PC-3 (cell line): Measurements from ENCODE around the gene UFM1. TPM values are rescaled to one million over a fixed set of nuclear protein-coding genes. Genes with fewer than 3 reads are reported as not detected.

Experiments
- ATAC-seq: fragments of 200-7000 bp; cut with Tn5 transposase; 2 replicates; pipeline ENCODE4 v1.9.1; 2020; ENCODE audit warnings: mild to moderate bottlenecking, moderate library complexity
- BruUV-seq: library from RNA; stranded (reverse); fragments of 400-500 nt; replicated peaks from 2 replicates; lab custom pipeline; 2021; lab: Mats Ljungman, UMichigan
- CTCF ChIA-PET: fragments of 300-600 bp; sonication (Branson Sonifier 250); formaldehyde crosslinking; loops from one replicate; lab custom pipeline; 2022; ENCODE audit warnings: antibody characterized with exemption; lab: Charles Lee
- POLR2A ChIA-PET: fragments of 300-600 bp; sonication (Branson Sonifier 250); formaldehyde crosslinking; loops from one replicate; lab custom pipeline; 2022; ENCODE audit warnings: antibody characterized with exemption; ENCODE audit not compliant: unreplicated experiment; lab: Charles Lee
- DNase-seq: peaks from one replicate; pipeline ENCODE4 v3.0.0-alpha.2; 2015
- H2AFZ ChIP-seq: fragments of 300-600 bp; sonication (generic); 2 replicates; pipeline ENCODE4 v1.6.0; 2016; ENCODE audit warnings: antibody characterized with exemption, low read length
- H3F3A ChIP-seq: fragments of 300-600 bp; sonication (generic); one replicate; pipeline ENCODE4 v1.6.0; 2017; ENCODE audit warnings: antibody characterized with exemption, low read length, control low read depth, mild to moderate bottlenecking; ENCODE audit not compliant: unreplicated experiment
- H3K27ac ChIP-seq: fragments of 300-600 bp; sonication (generic); 2 replicates; pipeline ENCODE4 v1.5.1; 2016; ENCODE audit warnings: mild to moderate bottlenecking, low read length
- H3K27me3 ChIP-seq: fragments of 300-600 bp; sonication (generic); 2 replicates; pipeline ENCODE4 v1.6.1; 2016; ENCODE audit warnings: low read length, mixed read lengths
- H3K36me3 ChIP-seq: fragments of 300-600 bp; sonication (generic); 2 replicates; pipeline ENCODE4 v1.6.1; 2016; ENCODE audit warnings: low read depth, mixed run types, low read length, mixed read lengths
- H3K4me1 ChIP-seq: fragments of 300-600 bp; sonication (generic); 2 replicates; pipeline ENCODE4 v1.5.1; 2016; ENCODE audit warnings: low read length; ENCODE audit not compliant: insufficient read depth
- H3K4me2 ChIP-seq: fragments of 300-600 bp; sonication (generic); 2 replicates; pipeline ENCODE4 v1.6.0; 2016; ENCODE audit warnings: low read length
- H3K4me3 ChIP-seq: fragments of 300-600 bp; sonication (generic); 2 replicates; pipeline ENCODE4 v1.5.1; 2016; ENCODE audit warnings: mild to moderate bottlenecking, low read length, mixed read lengths
- H3K79me2 ChIP-seq: fragments of 300-600 bp; sonication (generic); 2 replicates; pipeline ENCODE4 v1.6.1; 2017; ENCODE audit warnings: low read length, mixed read lengths
- H3K9ac ChIP-seq: fragments of 300-600 bp; sonication (generic); 2 replicates; pipeline ENCODE4 v1.6.0; 2016; ENCODE audit warnings: mild to moderate bottlenecking, low read length
- H3K9me2 ChIP-seq: fragments of 300-600 bp; sonication (generic); replicated peaks from 2 replicates; pipeline ENCODE4 v1.6.1; 2016; ENCODE audit warnings: mixed run types, low read length, mixed read lengths
- H3K9me3 ChIP-seq: fragments of 300-600 bp; sonication (generic); 2 replicates; pipeline ENCODE4 v1.6.1; 2016; ENCODE audit warnings: low read length, mixed read lengths
- H4K20me1 ChIP-seq: fragments of 300-600 bp; sonication (generic); 2 replicates; pipeline ENCODE4 v1.6.1; 2016; ENCODE audit warnings: low read length, mixed read lengths
- EZH2 ChIP-seq: fragments of 300-600 bp; sonication (generic); IDR thresholded peaks from one replicate; pipeline ENCODE4 v1.6.1; 2017; ENCODE audit warnings: antibody characterized with exemption, mild to moderate bottlenecking, low read length; ENCODE audit not compliant: unreplicated experiment
- EZH2phosphoT487 ChIP-seq: fragments of 300-600 bp; sonication (generic); IDR thresholded peaks from 2 replicates; pipeline ENCODE4 v1.6.1; 2018; ENCODE audit warnings: mild to moderate bottlenecking, antibody characterized with exemption, low read length, borderline replicate concordance
- intact Hi-C: fragments of 100-400 bp; cut with micrococcal nuclease; formaldehyde crosslinking; loops from 2 replicates; pipeline ENCODE4 v1.9.0; 2023
- total RNA-seq: library from RNA; depleted of rRNA; stranded (reverse); fragments of >200 nt; gene quantifications from 2 replicates; pipeline ENCODE4 v1.2.3, GENCODE V29; 2014
- TF ChIP-seq, protein P1 (sequence below): fragments of 300-600 bp; sonication (generic); conservative IDR thresholded peaks from 2 replicates; pipeline ENCODE4 v1.5.1; 2017; ENCODE audit warnings: antibody characterized with exemption, low read depth, mild to moderate bottlenecking, low read length

Gene UFM1
- total RNA-seq, 1 experiment from 2014 or later, result 30.3 TPM

DNA sequence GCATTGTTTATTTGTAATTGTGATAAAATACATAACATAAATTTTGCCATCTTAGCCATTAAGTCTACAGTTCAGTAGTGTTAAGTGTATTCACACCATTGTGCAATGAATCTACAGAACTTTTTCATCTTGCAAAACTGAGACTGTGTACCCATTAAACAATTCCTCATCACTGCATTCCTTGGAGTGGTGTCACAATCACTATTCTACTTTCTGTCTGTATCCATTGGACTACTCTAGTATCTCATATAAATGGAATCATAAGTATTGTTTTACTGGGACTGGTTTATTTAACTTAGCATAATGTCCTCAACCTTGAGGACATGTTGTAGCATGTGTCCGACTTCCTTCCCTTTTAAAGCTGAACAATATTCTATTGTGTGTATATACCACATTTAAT is 36.8 kb downstream of the UFM1 start:
- ATAC-seq (no peak), DNase-seq (no peak)
- H3K79me2 ChIP-seq, result no peaks in the 10 kb centered on the region
- no peaks in the 10 kb centered on the region for H3F3A ChIP-seq
- ChIA-PET POLR2A (no interaction called here), CTCF (no interaction called here)
- intact Hi-C loops, result no loop called here
- H2AFZ ChIP-seq, result no peak overlapping the region
- no peaks in the 10 kb centered on the region for H3K4me1 ChIP-seq
- no peaks in the 10 kb centered on the region for H3K27me3 ChIP-seq
- no peak for TF ChIP-seq EZH2phosphoT487
- no peak for TF ChIP-seq EZH2
- TF ChIP-seq, protein P1, sequence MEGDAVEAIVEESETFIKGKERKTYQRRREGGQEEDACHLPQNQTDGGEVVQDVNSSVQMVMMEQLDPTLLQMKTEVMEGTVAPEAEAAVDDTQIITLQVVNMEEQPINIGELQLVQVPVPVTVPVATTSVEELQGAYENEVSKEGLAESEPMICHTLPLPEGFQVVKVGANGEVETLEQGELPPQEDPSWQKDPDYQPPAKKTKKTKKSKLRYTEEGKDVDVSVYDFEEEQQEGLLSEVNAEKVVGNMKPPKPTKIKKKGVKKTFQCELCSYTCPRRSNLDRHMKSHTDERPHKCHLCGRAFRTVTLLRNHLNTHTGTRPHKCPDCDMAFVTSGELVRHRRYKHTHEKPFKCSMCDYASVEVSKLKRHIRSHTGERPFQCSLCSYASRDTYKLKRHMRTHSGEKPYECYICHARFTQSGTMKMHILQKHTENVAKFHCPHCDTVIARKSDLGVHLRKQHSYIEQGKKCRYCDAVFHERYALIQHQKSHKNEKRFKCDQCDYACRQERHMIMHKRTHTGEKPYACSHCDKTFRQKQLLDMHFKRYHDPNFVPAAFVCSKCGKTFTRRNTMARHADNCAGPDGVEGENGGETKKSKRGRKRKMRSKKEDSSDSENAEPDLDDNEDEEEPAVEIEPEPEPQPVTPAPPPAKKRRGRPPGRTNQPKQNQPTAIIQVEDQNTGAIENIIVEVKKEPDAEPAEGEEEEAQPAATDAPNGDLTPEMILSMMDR, result no peak
- H3K27ac ChIP-seq, result no peak overlapping the region
- H3K9me3 ChIP-seq, result no peaks in the 10 kb centered on the region
- no peaks in the 10 kb centered on the region for H4K20me1 ChIP-seq
- H3K4me2 ChIP-seq, result no peak overlapping the region
- H3K9ac ChIP-seq, result no peak overlapping the region
- H3K4me3 ChIP-seq, result no peak overlapping the region
- H3K9me2 ChIP-seq, result no peaks in the 10 kb centered on the region
- H3K36me3 ChIP-seq, result no peaks in the 10 kb centered on the region
- no TSS peak for BruUV-seq

DNA sequence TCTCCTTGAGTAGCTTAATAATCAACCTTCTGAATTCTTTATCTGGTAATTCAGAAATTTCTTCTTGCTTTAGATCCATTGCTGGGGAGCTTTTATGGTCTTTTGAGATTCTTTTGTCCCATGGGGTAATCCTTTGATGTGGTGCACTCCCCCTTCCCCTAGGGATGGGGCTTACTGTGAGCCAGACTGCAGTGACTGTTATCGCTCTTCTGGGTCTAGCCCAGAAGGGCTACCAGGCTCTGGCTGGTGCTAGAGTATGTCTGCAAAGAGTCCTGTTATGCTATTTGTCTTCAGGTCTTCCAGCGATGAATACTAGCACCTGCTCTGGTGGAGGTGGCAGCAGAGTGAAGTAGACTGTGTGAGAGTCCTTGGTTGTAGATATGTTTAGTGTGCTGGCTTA is 41.7 kb downstream of the UFM1 start:
- ChIA-PET CTCF (no interaction called here), POLR2A (no interaction called here)
- no peaks in the 10 kb centered on the region for H3K9me3 ChIP-seq
- H3K4me3 ChIP-seq, result no peak overlapping the region
- H3K27me3 ChIP-seq, result no peaks in the 10 kb centered on the region
- no peaks in the 10 kb centered on the region for H3K9me2 ChIP-seq
- ATAC-seq, result no peak
- no peak overlapping the region for H3K4me2 ChIP-seq
- BruUV-seq, result no TSS peak
- no peak overlapping the region for H3K27ac ChIP-seq
- intact Hi-C loops, result no loop called here
- no peak for DNase-seq
- H3K9ac ChIP-seq, result no peak overlapping the region
- H3K4me1 ChIP-seq, result peaks cover 17% of the 10 kb centered on the region
- H3K36me3 ChIP-seq, result no peaks in the 10 kb centered on the region
- H3F3A ChIP-seq, result no peaks in the 10 kb centered on the region
- no peak overlapping the region for H2AFZ ChIP-seq
- TF ChIP-seq, protein P1, result no peak
- TF ChIP-seq EZH2phosphoT487 (no peak), EZH2 (no peak)
- H3K79me2 ChIP-seq, result no peaks in the 10 kb centered on the region
- no peaks in the 10 kb centered on the region for H4K20me1 ChIP-seq

DNA sequence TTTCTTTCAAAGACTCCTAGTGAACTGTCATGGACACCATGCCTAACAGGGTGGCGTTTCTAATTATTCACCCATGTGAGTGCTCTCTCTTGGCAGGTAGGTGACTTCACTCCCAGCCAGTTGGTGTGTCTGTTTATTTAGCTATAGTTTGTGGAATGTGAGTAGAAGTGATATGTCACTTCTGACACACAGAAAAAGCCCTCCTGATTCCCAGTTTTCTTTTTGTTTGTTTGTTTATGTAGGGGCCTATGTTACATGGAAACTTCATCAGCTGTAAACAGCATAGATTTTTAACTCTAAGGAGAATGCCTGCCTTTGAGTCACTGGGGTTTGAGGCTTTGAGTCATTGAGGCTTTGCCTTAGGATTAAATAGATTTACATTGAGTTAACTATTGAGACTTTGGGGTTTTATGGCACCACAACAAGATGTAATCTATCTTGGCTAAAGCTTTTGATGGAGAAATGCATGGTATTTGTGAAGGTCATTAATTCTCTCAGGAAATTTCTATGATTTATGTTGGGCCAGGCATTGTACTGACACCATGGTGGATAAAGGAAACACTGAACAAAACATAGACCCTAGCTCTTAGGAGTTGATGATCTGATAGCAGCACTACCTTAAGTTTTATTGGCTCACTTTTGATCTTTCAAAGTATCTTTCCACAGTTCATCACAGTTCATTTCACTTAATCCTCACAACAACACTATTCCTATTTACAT is 45.3 kb downstream of the UFM1 start:
- Histone ChIP-seq H3K9me3 (no peaks in the 10 kb centered on the region), H3K4me1 (peaks cover 17% of the 10 kb centered on the region), H4K20me1 (no peaks in the 10 kb centered on the region), H3K27me3 (no peaks in the 10 kb centered on the region), H3F3A (no peaks in the 10 kb centered on the region), H3K79me2 (no peaks in the 10 kb centered on the region), H3K27ac (peak overlapping the region; percentile 88), H3K4me3 (no peak overlapping the region), H3K9ac (0 out of 2 replicates have a peak overlapping the region, but pooled peaks have one; percentile 19), H3K36me3 (no peaks in the 10 kb centered on the region), H3K4me2 (peak overlapping the region; percentile 50), H2AFZ (no peak overlapping the region), H3K9me2 (no peaks in the 10 kb centered on the region)
- peak; percentile 88 for ATAC-seq
- ChIA-PET POLR2A (no interaction called here), CTCF (interaction anchor here (0.5 kb wide), 1 partner anchor 1020 kb away, joined by 3 read pairs; no protein-coding TSS in a partner anchor)
- no TSS peak for BruUV-seq
- DNase-seq, result peak; percentile 87
- TF ChIP-seq, protein P1, result no peak
- no peak for TF ChIP-seq EZH2phosphoT487
- no peak for TF ChIP-seq EZH2
- intact Hi-C loops, result loop anchor here (1.0 kb wide), 1 partner anchor 46 kb away; the partner anchor contains the start of gene UFM1
